22Rv1 (cell line): ENCODE measurements around the gene TNFRSF25.
A peak's percentile ranks its signal among the peaks of the same experiment; 100 is the strongest.

Experiments
- H3K27ac ChIP-seq: fragments of 450-650 bp; 2 replicates; pipeline ENCODE4 v1.5.1; 2017
- CTCF ChIP-seq: fragments of 450-650 bp; IDR thresholded peaks from 2 replicates; pipeline ENCODE4 v1.5.1; 2017; ENCODE audit warnings: mild to moderate bottlenecking
- ZFX ChIP-seq: fragments of 450-650 bp; IDR thresholded peaks from 2 replicates; pipeline ENCODE4 v1.6.1; 2017; ENCODE audit warnings: antibody characterized with exemption, borderline replicate concordance

Gene TNFRSF25

GRCh38 chr1:6423321-6423999 is 42.5 kb downstream of the TNFRSF25 start:
- peak; percentile 96 for TF ChIP-seq CTCF
- no peak for TF ChIP-seq ZFX
- no peak overlapping the region for H3K27ac ChIP-seq

GRCh38 chr1:6421266-6421665 is 44.7 kb downstream of the TNFRSF25 start:
- TF ChIP-seq CTCF (no peak), ZFX (no peak)
- no peak overlapping the region for H3K27ac ChIP-seq

DNA sequence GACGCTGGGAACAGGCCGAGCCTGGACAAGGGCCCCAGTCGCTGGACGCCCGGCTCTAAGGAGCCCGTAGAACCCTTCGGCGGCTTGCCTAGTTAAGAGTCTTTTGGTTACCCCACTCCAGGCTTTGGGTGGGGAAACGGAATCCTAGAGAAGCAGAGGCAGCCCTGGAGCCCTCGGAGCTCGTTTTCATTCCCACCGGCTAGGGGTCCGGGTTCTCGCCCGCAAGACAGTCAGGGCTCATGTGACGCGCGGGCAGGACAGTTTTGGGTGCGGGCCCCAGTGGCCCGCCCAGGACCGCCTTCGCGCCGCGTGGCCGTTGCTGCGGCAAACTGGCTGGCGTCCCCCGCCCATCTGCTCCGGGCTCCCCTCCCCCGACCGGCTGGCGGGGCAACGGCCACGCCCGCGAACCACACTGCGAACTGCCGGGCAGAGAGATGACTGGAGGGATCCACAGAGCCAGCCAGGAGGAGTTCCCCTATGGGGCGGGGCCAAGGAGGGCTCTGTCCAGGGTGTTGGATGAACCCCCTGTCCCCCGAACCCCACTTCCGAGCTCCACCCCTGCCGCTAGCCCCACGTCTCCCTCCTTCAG is 45.4 kb downstream of the TNFRSF25 start:
- no peak overlapping the region for H3K27ac ChIP-seq
- TF ChIP-seq ZFX (no peak), CTCF (no peak)

DNA sequence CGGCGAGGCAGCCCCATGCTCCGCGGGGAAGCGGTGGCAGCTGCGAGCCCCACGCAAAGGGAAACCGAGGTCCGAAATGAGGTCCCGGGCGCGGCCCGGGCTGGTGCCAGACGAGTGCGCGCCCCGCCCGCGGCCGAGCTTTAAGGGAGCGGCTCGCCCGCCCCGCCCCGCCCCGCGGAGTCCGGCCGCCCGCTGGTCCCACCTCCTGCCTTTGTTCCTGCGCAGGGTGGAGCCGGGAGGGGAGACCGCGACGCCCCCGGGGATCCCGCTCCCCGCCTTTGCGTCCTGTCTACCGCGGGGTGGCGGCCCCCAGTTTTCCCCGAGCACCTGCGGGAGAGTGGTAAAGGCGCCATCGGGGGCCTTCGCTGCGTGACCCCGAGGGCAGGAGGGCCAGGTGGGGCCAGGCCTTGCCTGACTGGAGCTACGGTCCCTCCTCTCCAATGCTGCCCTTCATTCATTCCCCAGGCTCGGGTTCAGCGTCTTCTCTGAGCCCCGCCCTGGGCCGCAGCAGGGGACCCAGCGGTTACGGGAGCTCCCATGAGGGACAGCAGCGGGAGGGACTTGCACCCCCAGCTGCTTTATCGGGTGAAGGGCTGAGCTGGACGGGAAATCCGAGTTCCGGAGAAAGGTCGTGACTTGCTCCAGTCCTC is 46.0 kb downstream of the TNFRSF25 start, which contains the start of gene HES2:
TSS of gene HES2 (minus strand) at position 116 of the 650 bp plus-strand sequence. CDS start at position 17, 99 bp downstream.
- TF ChIP-seq CTCF (no peak), ZFX (no peak)
- no peak within 1 kb of the TSS for H3K27ac ChIP-seq

- TF ChIP-seq CTCF = no peak
- no peak for TF ChIP-seq ZFX
- H3K27ac ChIP-seq = no peak overlapping the region
Measured at GRCh38 chr1:6419397-6419803, 46.6 kb downstream of the TNFRSF25 start.

DNA sequence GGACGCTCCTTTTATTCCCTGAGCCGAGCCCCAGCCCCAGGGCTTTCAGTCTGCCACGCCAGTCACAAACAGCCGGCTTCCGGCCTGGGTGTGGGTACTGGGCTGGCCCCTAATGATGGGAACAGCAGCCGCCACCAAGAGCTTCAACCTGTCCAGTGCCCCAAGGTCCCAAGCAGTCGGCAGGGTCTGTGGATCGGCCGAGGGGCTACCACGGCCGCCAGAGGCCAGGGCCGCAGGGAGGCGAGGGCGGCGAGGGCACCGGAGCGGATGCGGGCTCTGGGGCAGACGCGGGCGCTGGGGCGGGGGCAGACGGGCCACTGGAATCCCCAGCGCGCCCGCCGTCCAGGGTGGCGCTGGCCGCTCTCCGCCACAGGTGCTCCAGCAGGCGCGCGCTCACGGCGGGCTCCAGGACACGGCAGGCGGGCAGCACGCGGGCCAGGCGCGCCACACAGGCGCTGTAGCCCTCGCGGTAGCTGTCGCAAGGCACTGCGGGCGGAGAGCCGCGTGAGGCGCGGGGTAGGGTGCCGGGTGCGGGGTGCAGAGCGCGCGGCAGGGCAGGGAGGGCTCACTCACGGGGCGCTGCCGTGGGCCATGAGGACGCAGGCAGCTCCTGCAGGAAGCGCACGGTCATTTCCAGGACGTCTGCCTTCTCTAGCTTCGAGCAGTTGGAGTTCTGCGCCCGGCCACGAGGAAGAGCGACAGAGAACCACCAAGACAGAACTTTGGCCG is 47.1 kb downstream of the TNFRSF25 start:
- no peak for TF ChIP-seq ZFX
- TF ChIP-seq CTCF = no peak
- no peak overlapping the region for H3K27ac ChIP-seq
